GM18499 (cell line): Measurements from ENCODE around the gene NT5M.

Experiments used
- ATAC-seq: cut with Tn5 transposase; IDR thresholded peaks from one replicate; pipeline ENCODE4 v1.9.1; 2021; ENCODE audit warnings: moderate number of reproducible peaks; ENCODE audit not compliant: insufficient read depth, unreplicated experiment

The NT5M gene

DNA sequence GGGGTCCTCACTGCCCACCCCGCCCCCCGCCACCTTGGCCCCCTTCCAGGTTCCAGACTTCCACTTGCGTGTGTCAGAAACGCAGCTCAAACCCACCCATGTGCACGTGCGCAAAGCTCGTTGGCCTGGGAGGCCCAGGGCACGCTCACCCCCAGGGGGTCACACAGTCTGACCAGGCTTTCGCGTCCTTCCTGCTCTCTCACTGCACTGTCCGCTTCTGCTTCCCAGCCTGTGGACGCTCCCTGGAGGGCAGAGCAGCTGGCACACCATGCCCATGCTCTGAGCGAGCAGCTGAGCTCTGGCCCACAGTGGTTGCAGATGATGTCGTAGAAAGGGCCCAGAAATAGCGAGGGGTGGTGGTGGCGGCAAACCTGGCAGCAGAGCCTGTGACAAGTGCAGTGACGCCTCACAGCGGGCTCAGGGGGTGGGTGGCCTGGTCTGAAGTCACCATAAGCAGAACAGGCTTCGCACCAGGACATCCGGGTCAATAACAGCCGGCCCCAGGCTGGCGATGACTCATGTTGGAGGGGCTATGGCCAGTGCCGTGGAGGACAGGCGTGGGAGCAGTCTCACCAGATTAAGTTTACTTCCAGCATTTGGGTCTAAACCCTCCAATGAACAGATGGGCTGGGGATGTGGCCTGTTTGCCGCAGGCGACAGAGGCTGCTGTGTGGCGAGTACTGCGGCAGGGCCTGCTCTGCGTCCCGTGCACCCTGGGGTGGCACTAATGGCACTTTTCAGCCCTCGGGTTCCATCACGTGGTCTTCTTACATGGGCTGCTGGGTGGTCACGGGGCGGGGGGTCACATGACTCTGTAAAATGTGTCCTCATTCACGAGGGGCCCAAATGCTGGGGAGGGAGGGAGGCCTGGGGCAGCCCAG lies 49.0 kb downstream of the NT5M start:
- no peak for ATAC-seq

DNA sequence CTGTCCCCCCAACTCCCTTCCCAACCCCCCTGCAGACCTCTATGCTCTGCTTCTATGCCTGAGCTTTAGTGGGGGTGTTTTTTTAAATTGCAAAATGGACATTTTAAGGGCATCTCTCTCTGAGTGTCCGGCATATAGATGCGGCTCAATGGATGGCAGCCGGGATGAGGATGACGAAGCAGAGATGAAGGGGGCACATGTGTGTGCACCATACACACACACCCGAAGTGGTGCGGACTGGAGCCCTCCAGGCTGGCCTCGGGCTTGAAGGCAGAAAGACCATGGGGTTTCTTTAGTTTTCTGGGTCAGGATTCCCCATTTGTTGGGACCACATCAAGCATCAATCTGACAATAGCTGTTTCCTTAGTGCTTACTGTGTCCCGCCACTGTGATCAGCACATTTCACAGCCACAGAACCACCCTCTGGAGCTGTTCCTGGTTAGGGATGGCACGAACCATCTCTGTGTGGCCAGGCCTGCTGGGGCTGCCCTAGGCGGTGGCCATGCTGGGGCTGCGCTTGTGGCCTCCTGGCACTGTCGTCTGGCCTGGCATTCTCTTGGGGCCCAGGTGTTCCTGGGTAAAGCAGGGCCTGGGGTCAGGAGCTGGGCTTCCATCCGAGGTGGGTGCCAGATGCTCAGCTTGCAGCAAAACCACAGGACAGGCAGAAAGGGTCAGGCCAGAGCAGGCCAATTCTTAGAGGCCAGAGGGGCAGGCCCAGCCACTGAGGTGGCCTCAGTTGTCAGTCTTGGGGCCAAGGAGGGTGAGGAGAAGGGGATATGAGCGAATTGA lies 49.9 kb downstream of the NT5M start:
- ATAC-seq: no peak

DNA sequence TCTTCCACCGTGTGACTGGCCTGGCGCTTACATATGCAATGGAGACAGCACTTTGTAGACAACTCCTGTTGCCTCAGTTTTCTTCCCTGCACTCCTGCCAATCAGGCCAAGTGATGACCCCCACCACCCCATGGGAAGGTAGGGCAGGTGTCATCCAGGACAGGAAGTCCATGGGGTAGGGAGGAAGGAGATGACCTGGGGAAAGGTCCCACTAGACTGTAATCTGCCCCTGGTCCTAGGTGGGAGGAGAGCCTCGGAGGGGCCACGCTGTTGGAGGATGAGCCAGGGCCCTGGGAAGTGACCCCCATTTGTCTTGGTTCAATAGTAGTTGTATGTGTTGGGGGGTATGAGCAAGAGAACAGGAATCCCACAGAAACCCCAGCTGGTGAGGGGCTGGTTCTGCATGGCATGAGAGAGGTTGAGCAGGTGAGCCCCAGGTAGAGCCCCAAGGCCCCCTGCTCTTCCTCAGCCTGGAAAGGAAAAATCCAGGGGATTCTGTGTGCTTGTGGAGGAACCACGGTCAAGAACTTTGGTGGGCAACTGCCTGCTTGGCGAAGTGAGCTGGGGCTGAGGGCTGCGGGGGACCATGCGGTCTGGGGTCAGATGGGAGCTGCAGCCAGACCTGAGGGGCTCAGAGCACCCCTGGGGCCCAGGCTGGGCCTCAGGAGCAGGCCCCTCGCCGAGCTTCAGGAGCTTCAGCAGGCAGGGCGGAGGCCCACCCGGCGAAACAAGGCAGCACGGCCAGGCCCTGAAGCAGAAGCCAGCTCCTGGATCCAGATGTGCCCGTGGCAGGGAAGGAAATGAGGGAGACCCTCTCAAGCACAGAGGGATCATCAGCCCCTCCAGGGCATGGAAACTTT lies 50.7 kb downstream of the NT5M start:
- no peak for ATAC-seq

DNA sequence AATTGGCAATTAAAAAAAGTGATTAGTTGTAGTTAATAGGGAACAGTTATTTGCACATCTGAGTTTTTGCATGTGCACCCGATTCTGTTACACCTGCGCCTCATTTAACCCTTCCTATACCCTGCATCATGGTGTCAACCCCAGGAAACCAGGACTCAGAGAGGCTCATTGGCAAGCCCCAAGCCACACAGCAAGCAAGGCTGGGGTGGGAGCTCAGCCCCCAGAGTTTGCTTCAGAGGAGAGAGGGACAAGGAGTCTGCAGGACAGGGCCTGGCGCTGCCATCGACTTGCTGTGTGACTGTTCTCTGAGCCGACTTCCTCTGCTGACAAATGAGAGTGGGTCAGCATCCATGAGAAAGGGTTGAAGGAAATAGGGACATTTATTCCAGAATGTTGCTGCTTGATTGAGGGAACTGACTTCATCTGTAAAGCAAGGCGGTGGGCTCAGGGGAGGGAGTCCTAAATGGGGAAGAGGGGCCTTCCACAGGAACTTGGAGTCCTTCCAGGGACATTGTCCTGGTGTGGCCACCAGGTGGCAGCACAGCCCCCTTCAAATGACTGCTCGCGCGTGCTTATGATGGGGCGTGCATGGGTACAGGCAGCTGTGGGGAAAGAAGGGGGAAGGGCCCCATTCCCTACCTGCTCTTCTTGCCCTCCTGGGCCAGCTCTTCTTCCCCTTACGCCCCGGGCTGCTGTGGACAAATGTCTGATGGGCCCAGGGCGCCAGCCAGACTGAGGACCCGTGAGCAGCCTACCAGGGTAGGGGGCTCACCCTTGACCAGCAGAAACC lies 51.6 kb downstream of the NT5M start:
- no peak for ATAC-seq

DNA sequence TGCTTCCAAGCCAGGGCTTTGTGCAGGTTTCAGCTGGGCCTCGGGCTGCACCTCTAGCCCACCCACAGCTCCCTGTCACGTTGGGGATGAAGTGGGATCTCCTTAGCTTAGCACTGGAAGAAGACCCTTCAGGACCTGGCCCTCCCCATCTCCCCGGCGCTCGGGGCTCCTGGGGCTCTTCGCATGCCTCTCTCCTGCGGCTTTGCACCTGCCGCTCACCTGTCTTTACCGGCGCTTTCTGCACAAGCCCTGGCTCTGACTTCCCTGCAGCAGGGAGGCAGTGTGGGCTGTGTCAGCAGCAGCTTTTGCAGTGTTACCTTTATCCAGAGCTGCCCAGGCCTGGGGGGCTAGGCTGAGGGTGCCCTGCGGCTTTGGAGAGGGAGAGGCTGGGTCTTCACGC lies 52.3 kb downstream of the NT5M start:
- ATAC-seq: no peak

DNA sequence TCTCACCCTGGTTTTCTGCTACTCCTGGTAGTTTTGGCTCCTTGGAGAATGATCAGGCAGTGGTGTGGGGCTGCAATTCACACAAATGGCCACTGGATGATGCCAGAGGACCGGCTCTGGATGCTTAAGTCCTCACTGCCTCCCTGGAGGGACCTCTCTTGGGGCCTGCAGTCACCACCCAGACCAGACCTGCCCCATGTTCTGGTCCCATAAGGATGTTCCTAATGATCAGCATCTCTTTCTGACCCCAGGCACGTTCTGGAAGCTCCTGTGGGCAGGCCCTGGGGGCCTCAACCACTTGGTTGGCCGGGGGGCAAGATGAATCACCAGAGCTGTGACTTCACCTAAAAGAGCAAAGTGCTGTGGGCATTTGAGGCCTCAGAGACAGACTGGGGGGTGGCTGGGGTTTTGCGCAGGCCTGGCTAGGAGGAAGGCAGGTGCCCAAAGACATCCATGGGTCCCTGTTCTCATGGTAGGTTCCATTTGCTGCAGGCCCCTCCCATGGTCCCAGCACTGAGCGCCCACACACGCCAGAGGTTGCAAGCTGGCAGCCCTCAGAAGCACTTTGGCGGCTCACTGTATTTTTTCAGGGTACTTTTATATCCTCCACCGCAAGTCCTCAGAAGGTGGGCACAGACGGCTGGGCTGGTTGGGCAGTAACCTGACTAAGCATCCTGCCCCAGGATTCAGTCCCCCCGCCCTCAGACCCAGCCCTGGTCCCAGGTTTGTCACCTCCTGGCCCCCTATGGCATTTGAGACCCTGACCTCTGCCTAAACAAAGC lies 53.2 kb downstream of the NT5M start:
- ATAC-seq: no peak

DNA sequence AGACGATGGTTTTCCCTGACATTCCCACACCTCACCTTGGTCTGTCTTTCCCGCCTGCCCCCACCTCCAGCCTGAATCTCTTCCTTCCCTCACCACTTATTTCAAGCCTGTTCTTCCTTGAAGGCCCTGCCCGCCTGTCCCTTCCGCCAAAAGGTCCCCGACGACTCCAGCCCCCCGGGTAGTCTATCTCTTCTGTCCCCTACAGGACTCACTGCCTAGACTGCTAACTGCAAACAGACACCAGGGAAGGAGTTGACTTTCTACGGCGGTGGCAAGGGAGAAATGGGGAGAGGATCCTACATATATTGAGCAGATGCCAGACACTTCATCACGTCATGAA lies 53.7 kb downstream of the NT5M start:
- ATAC-seq: no peak

DNA sequence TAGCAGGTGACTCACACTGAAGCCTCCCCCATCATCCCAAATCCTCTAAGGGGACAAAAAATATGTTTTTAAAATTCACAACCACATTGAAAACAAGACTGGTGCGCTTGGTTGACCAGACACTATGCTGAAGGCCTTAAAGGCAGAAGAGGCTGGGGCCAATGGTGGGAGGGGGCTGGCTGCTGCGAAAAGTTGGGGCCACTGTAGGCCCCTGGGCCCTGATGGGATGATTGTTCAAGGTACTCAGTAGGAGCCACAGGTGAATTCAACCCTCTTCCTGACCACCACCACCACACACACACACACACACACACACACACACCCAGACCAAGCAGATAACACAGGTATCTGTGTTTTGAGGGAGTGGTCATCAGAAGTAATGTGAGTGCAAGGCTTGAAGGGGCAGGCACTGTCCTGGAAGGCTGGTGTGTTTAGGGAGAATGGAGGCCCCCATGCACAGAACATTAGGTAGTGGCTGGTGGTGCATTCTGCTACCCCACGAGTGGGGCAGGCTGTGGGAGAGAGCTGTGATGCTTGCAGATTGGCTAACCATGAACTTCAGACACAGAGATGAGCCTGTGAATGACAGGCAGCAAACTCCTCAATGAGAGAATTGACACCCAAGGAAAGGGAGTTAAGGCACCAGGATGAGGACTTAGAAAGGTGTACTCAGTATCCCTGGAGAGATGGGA lies 55.0 kb downstream of the NT5M start:
- ATAC-seq: no peak

DNA sequence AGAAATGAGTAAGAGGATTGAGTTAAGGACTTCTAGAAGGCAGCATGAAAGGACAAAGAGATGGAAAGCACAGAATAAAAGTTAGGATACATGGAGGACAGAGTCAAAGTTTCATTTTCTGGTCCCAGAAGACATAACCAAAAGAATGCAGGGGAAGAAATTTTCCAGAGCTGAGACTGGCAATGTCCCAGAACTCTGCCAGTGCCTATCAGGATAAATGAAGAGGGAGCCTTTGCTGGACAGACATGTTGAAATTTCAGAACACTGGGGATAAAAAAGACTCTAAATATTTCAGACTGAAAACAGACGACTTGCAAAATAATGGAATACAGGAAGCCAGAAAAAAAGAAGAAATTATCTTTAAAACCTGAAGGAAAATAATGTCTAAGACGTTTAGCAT lies 55.7 kb downstream of the NT5M start:
- no peak for ATAC-seq

DNA sequence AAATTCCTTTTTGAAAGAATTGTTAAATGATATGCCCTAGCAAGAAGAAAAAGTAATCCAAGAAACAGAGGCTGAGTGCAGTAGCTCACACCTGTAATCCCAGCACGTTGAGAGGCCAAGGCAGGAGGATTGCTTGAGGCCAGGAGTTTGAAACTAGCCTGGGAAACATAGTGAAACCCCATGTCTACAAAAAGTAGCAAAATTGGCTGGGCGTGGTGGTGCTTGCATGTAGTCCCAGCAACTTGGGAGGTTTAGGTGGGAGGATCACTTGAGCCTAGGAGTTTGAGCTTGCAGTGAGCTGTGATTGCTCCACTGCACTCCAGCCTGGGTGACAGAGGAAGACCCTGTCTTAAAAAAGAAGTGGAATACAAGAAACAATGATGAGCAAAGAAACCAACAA lies 56.1 kb downstream of the NT5M start:
- no peak for ATAC-seq

DNA sequence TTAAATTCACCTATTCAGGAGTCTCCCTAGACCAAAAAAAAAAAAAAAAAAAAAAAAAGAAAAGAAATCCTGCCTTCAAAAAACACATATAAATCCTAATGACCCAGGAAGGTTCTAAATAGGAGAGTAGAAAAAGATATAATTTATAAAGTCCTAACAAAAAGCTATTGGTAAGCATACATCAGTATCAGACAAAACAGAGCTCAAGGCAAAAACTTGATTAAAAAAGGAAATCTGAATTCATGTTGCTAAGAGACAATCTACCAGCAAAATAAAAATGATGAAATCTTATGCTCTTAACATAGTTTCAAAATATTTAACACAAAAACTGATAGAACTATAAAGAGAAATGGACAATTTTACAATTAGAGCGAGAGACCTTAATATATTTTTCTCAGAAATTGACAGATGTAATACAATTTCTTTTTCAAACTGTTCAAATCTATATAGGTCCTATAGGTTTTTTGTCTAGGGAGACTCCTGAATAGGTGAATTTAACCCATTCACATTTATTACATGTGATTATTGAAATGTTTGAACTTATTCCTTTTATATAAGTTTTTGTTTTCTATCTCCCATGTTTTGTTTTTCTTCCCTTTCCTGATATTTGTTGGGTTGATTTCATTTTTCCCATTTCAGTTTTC lies 57.0 kb downstream of the NT5M start:
- no peak for ATAC-seq

DNA sequence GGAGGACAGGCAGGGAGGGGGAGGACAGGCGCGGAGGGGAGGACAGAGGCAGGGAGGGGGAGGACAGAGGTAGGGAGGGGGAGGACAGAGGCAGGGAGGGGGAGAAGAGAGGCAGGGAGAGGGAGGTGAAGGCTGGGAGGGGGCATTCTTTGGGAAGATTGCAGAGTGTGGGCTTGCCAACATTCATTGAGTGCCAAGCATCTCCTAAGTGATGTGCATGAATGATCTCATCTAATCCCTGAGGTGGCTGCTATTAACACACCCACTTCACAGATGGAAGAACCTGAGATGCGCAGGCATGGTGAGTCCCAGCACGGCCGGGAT lies 58.3 kb downstream of the NT5M start:
- no peak for ATAC-seq

DNA sequence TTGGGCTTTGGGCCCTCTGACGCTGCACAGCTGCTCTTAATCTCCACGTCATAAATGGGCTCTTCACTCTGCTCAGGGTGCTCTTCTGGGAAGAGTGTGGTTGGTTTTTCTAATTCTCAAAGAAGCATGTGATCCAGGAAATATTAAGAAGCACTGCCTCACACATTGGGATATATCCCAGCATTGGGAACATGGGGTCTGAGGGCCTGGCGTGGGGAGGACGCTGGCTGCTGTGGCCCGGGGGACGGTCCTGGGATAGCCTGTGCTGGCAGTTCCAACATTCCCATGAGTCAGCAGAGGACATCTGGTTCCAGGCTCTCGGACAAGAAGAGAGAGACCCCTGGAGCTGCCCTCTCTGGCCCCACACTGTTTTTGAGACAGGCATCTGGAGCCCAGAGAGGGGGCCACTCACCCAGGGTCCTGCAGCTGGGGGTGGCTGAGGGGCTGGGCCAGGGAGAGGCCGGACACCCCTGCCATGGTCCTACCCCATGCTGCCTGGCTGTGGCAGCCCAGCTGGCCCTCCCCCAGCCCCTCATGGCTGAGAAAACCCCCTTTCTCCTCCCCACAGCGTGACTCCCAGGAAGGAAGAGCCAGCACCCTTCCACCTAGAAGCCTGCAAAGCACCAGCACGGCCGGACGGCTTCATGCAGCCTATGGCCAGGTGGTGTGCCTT lies 58.8 kb downstream of the NT5M start:
- no peak for ATAC-seq

DNA sequence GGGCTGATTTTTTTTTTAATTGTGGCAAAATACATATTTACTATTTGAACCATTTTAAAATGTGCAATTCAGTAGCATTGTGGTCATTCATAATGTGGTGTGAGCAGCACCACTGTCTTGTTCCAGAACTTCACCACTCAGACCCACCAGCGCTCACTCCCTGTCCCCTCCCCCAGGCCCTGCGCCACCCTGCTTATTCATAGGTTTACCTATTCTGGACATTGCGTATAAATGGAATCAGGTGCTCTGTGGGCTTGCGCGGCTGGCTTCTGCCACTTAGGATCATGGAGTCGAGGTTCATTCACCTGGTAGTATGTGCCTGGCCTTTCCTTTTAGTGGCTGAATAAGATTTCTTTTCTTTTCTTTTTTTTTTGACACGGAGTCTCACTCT lies 59.4 kb downstream of the NT5M start:
- no peak for ATAC-seq

DNA sequence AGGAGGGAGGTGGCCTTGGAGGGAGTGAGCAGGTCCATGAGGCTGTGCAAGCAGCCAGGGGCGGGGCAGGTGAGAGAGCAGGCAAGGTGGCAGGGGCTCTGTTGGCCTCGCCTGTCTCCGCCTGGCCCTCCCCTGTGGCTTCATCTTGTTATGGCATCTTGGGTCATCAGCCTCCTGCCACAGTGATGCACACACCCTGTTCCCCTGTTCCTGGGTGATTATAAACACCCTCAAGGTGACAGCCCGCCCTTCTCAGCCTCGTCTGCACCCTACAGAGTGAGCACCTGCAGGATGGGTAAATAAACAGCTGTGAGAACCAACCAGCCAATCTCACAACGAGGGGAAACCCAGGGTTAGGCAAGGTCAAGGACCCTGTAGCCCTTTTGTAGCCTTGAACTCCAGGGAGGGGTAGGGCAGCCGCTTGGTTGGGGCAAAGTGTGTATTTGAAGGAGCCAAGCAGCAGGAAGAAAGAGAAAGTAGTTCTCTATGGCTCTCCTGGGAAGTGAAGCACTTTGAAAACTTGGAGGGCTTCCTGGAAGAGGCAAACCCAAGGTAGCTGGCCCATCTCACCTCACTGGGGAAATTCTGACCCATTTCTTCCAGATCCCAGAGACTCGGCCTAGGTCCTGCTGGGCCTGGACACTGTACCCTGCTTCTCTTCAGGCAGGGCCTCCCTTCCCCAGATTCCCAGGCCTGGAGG lies 60.6 kb downstream of the NT5M start:
- ATAC-seq: no peak

DNA sequence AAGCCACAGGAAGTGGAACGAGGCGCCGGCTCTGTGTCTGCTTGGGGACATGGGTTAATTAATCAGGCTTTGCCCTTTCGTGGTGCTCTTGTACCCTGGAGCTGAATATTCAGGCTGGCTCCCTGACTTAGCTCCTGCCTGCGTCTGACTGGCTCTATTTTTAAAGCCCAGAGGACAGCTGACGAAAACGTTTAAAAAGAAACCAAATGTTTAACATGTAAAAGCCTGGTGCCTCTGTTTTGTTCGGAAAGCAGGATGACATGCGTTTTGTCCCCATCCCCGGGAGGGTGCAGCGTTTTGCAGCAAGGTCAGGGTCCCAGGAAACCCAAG lies 61.1 kb downstream of the NT5M start:
- no peak for ATAC-seq

DNA sequence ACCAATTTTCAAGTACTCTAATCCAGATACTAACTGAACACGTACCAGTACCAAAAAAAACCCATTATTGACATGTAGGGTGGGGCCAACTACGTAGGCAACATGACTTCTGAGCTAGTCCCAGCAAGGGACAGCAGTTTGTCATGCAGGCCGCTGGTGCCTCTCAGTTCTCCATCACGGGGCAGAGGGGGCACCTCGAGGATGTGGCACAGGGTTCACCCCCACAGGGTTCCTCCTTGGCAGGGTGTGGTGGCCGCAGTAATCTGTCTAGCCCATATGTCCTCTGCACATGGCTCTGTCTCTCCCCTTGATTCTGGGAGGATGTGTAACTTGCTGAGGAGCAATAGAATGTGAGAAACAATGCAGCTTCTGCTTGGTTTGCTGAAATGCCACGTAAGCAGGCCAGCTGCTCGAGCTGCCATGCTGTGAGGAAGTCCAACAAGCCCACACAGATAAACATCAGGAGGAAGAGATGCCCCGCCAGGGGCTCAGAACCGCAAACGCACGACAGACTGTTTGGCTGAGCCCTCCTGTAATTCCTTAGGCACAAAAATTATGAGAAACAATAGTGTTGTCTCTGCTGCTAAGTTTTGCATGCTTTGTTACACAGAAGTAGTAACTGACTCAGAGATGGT lies 62.4 kb downstream of the NT5M start:
- ATAC-seq: no peak
